ENCODE results near the gene SLC6A3. TPM values are rescaled to one million over a fixed set of nuclear protein-coding genes. Genes with fewer than 3 reads are reported as not detected.

The SLC6A3 gene
- total RNA-seq, 2 experiments from 2014 or later, result not detected

DNA sequence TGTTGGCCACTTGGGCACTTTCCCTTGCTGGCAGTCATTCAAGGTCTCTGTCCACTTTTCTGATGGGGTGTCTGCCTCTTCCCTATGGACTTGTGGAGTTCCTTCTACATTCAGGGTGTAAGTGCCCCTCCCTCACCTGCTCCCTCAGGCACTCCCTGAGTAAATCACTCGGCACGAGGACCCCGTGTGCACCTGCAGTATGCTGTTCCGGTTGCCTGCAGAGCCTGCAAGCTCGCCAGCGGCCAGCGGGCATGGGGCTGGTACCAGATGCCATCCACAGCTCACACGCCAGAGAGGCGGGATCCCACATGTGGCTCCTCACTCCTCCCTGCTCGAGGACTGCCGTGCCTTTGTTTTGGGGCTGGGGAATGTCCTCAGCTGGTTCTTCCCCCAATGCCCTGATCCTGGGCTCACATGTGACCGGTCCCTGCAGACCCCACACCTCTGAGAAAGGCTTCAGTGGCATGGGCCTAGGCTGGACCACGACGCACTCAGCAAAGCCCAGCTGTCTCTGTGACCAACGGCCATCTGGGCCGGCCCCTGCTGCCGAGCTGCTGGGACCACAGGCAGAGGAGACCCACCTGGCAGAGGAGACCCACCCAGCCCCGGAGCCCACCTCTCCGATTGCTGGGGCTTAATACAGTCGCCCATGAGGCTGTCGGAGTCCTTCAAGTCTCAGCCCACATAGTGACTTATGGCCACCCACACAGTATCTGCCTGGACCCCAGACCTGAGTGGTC lies 54.2 kb downstream of the SLC6A3 start:
- Mint-ChIP-seq H3K4me1 (ENCODE audit: low read depth) (peaks cover 9% of the 10 kb centered on the region), H3K36me3 (ENCODE audit: low read depth) (no peaks in the 10 kb centered on the region), H3K9me3 (no peaks in the 10 kb centered on the region), H3K27me3 (ENCODE audit: low read depth) (peaks cover 11% of the 10 kb centered on the region), H3K27ac (no peak overlapping the region), H3K4me3 (no peak overlapping the region)
- no peak for DNase-seq
- CTCF ChIA-PET, result no interaction called here
- intact Hi-C loops (cut with micrococcal nuclease), result no loop called here

DNA sequence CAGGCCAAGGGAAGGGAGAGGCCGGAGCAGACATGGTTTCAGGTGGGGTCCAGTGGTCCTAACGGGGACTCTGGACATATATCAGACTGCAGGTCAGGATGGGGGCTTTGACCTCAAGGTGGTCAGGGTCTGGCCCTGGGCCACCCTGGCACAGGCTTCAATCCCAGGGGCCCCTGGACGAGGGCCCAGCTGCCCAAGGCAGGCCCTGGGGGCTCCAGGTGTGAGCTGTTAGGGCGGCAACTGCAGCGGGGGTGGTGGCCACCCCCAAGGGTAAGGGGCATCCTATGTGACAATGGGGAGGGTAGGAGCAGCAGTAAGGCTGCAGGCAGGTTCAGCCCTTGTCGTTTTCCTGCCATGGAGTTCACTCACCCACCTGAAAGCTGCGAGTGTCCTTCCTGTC lies 54.9 kb downstream of the SLC6A3 start:
- CTCF ChIA-PET, result no interaction called here
- Mint-ChIP-seq H3K27me3 (ENCODE audit: low read depth) (peaks cover 9% of the 10 kb centered on the region), H3K4me3 (no peak overlapping the region), H3K9me3 (no peaks in the 10 kb centered on the region), H3K4me1 (ENCODE audit: low read depth) (peaks cover 12% of the 10 kb centered on the region), H3K27ac (no peak overlapping the region), H3K36me3 (ENCODE audit: low read depth) (no peaks in the 10 kb centered on the region)
- DNase-seq, result no peak
- intact Hi-C loops (cut with micrococcal nuclease), result no loop called here

- Mint-ChIP-seq H3K4me1 (ENCODE audit: low read depth) (peaks cover 15% of the 10 kb centered on the region), H3K27me3 (ENCODE audit: low read depth) (no peaks in the 10 kb centered on the region), H3K9me3 (no peaks in the 10 kb centered on the region), H3K36me3 (ENCODE audit: low read depth) (no peaks in the 10 kb centered on the region), H3K27ac (no peak overlapping the region), H3K4me3 (no peak overlapping the region)
- CTCF ChIA-PET, result no interaction called here
- intact Hi-C loops (cut with micrococcal nuclease), result loop anchor here (5.0 kb wide), 2 partner anchors 71 to 414 kb away; partner anchors contain the start of gene NDUFS6
- no peak for DNase-seq
Observed at GRCh38 chr5:1388383-1388967, 56.8 kb downstream of the SLC6A3 start.

DNA sequence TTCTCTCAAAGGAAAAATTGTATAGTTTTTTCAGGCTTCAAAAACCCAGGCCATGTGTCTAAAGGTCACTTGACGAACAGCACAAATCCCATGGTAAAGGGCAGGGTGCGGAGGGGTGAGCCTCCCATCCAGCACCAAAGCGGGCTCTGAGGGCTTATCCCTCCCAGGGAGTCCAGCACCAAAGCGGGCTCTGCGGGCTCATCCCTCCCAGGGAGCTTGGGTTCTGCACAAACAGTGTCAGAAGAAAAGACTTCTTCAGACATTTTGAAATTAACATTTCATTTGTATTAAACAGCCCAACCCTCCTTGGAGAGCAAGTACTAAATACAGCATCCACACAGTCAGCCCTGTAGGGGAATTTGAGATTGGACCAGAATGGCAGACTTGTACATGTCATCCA lies 57.4 kb downstream of the SLC6A3 start:
- H3K9me3 Mint-ChIP-seq, result no peaks in the 10 kb centered on the region

GRCh38 chr5:1387059-1387755 lies 58.0 kb downstream of the SLC6A3 start:
- DNase-seq, result no peak
- CTCF ChIA-PET, result interaction anchor here (1.1 kb wide), 1 partner anchor 257 kb away, joined by 3 read pairs; no protein-coding TSS in a partner anchor
- Mint-ChIP-seq H3K27me3 (ENCODE audit: low read depth) (no peaks in the 10 kb centered on the region), H3K4me3 (peak overlapping the region; percentile 90), H3K36me3 (ENCODE audit: low read depth) (no peaks in the 10 kb centered on the region), H3K4me1 (ENCODE audit: low read depth) (peaks cover 15% of the 10 kb centered on the region), H3K27ac (no peak overlapping the region), H3K9me3 (no peaks in the 10 kb centered on the region)
- intact Hi-C loops (cut with micrococcal nuclease), result loop anchor here (5.0 kb wide), 2 partner anchors 70 to 415 kb away; partner anchors contain the start of gene NDUFS6

More for the DNA sequence above, 57.4 kb downstream of the SLC6A3 start:
- Mint-ChIP-seq H3K27me3 (ENCODE audit: low read depth) (no peaks in the 10 kb centered on the region), H3K4me3 (no peak overlapping the region), H3K36me3 (ENCODE audit: low read depth) (no peaks in the 10 kb centered on the region), H3K4me1 (ENCODE audit: low read depth) (peaks cover 15% of the 10 kb centered on the region), H3K27ac (no peak overlapping the region)
- intact Hi-C loops (cut with micrococcal nuclease), result loop anchor here (5.0 kb wide), 2 partner anchors 71 to 414 kb away; partner anchors contain the start of gene NDUFS6
- CTCF ChIA-PET, result interaction anchor here (1.1 kb wide), 1 partner anchor 257 kb away, joined by 3 read pairs; no protein-coding TSS in a partner anchor
- DNase-seq, result no peak

DNA sequence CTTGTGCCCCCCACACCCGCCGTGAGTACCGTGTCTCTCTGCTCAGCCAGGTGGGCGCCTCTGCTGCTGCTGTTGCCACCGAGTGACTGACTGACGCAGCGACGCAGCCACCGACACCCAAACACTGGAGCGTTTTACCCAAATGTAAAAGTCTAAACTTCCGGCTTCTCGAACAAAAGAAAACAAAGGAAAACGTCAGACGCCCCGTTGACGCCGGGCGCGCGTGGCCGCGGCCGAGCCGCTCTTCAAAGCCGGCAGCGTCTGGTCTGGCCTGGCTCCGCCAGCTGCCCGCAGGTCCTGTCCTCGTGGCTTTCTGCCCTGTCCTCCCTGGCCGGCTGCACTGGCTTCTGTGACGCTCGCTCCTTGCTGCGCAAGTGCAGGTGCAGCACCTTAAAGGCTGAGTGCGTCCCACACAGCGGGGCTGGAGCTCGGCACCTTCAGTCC lies 58.9 kb downstream of the SLC6A3 start:
- peak; percentile 62 for DNase-seq
- Mint-ChIP-seq H3K36me3 (ENCODE audit: low read depth) (no peaks in the 10 kb centered on the region), H3K4me3 (peak overlapping the region; percentile 90), H3K9me3 (no peaks in the 10 kb centered on the region), H3K27ac (peak overlapping the region; percentile 89), H3K4me1 (ENCODE audit: low read depth) (peaks cover 15% of the 10 kb centered on the region), H3K27me3 (ENCODE audit: low read depth) (no peaks in the 10 kb centered on the region)
- intact Hi-C loops (cut with micrococcal nuclease), result loop anchor here (1.0 to 5.0 kb wide), 4 partner anchors 41 to 416 kb away; partner anchors contain the start of genes CLPTM1L and NDUFS6
- CTCF ChIA-PET, result interaction anchor here (1.2 kb wide), 1 partner anchor 259 kb away, joined by 3 read pairs; no protein-coding TSS in a partner anchor

DNA sequence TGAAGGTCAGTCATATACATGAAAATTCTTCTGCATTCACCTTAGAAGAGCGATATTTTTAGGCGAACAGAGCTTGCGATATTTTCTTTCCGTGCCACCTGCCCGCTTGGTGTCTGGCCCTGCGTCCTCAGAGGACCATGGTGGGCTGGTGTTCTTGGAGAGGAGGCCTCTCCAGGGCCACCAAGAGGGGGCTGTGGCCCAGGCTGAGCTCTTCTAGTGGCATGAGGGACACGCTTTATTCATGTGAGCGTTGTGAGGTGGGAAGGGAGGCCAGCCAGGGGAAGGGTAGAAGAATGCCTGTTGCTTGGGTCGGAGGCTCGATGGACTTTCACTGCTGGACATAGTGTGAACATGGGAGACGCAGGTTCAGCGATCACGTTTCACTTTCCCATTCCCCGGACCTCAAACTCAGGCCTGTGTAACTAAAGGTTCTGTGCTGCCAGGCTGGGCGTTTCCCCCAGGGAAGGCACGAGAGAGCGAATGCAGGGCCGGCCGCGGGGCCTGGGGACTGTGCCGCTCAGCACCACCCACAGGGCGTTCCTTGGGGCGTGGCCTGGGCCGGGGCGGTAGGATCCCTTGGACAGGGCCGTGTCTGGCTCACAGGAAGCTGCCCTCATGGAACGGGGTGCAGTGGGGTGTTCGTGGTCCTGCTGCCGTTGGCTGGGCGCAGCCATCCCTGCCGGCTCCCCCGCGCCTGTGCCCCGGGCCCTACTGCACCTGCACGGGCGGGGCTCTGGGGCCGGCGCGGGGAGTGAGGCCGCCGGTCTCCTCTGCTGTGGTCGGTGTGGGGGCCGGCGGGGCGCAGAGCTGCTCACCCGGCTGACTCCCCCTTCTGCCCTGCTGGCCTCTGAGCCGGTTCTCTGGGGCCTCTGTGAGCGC lies 59.6 kb downstream of the SLC6A3 start:
- no peaks in the 10 kb centered on the region for H3K9me3 Mint-ChIP-seq
- no peaks in the 10 kb centered on the region for H3K27me3 Mint-ChIP-seq (ENCODE audit: low read depth)
- CTCF ChIA-PET, result interaction anchor here (0.6 to 1.2 kb wide), 3 partner anchors 257 to 268 kb away, joined by 3 read pairs; no protein-coding TSS in a partner anchor
- peaks cover 15% of the 10 kb centered on the region for H3K4me1 Mint-ChIP-seq (ENCODE audit: low read depth)
- no peaks in the 10 kb centered on the region for H3K36me3 Mint-ChIP-seq (ENCODE audit: low read depth)
- H3K27ac Mint-ChIP-seq, result peak overlapping the region; percentile 89
- peak overlapping the region; percentile 90 for H3K4me3 Mint-ChIP-seq
- intact Hi-C loops (cut with micrococcal nuclease), result loop anchor here (1.0 to 5.0 kb wide), 5 partner anchors 40 to 417 kb away; partner anchors contain the start of genes CLPTM1L and NDUFS6
- peak; percentile 85 for DNase-seq

GRCh38 chr5:1384521-1384920 lies 60.7 kb downstream of the SLC6A3 start:
- Mint-ChIP-seq H3K4me3 (no peak overlapping the region), H3K36me3 (ENCODE audit: low read depth) (no peaks in the 10 kb centered on the region), H3K9me3 (no peaks in the 10 kb centered on the region), H3K27me3 (ENCODE audit: low read depth) (no peaks in the 10 kb centered on the region), H3K4me1 (ENCODE audit: low read depth) (peaks cover 18% of the 10 kb centered on the region), H3K27ac (no peak overlapping the region)
- intact Hi-C loops (cut with micrococcal nuclease), result no loop called here
- DNase-seq, result no peak
- CTCF ChIA-PET, result interaction anchor here (1.2 kb wide), 1 partner anchor 269 kb away, joined by 3 read pairs; no protein-coding TSS in a partner anchor

DNA sequence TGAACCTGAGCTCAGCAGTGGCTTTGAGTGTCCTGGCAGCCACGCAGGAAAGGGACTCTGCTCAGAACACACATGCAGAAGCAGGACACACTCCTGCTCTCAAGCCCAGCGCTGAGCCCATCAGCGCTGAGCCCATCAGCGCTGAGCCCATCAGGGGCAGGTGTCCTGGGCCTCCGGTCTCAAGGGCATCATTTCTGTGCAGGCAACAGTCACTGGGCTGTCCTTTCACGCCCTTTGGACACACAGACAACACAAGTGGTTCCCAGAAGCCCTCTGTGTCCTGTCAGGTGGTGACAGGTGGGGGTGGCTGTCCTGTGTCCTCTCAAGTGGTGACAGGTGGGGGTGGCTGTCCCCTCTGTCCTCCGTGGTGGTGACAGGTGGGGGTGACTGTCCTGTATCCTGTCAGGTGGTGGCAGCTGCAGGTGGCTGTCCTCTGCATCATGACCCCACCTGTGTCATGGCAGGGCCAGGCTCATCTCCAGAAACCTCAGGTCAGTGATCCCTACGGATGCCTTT lies 61.3 kb downstream of the SLC6A3 start:
- DNase-seq, result no peak
- no peaks in the 10 kb centered on the region for H3K36me3 Mint-ChIP-seq (ENCODE audit: low read depth)
- no peaks in the 10 kb centered on the region for H3K9me3 Mint-ChIP-seq
- no peak overlapping the region for H3K27ac Mint-ChIP-seq
- CTCF ChIA-PET, result interaction anchor here (1.4 kb wide), 1 partner anchor 261 kb away, joined by 4 read pairs; no protein-coding TSS in a partner anchor
- no peak overlapping the region for H3K4me3 Mint-ChIP-seq
- intact Hi-C loops (cut with micrococcal nuclease), result no loop called here
- H3K4me1 Mint-ChIP-seq (ENCODE audit: low read depth), result peaks cover 18% of the 10 kb centered on the region
- H3K27me3 Mint-ChIP-seq (ENCODE audit: low read depth), result no peaks in the 10 kb centered on the region

- CTCF ChIA-PET, result interaction anchor here (1.4 kb wide), 1 partner anchor 262 kb away, joined by 4 read pairs; no protein-coding TSS in a partner anchor
- DNase-seq, result no peak
- Mint-ChIP-seq H3K27ac (no peak overlapping the region), H3K4me3 (no peak overlapping the region), H3K36me3 (ENCODE audit: low read depth) (no peaks in the 10 kb centered on the region), H3K9me3 (no peaks in the 10 kb centered on the region), H3K27me3 (ENCODE audit: low read depth) (no peaks in the 10 kb centered on the region), H3K4me1 (ENCODE audit: low read depth) (peaks cover 18% of the 10 kb centered on the region)
- intact Hi-C loops (cut with micrococcal nuclease), result no loop called here
Observed at GRCh38 chr5:1383344-1383743, 61.9 kb downstream of the SLC6A3 start.

- intact Hi-C loops (cut with micrococcal nuclease), result no loop called here
- Mint-ChIP-seq H3K4me1 (ENCODE audit: low read depth) (peaks cover 16% of the 10 kb centered on the region), H3K36me3 (ENCODE audit: low read depth) (no peaks in the 10 kb centered on the region), H3K27ac (no peak overlapping the region), H3K27me3 (ENCODE audit: low read depth) (no peaks in the 10 kb centered on the region), H3K4me3 (no peak overlapping the region), H3K9me3 (no peaks in the 10 kb centered on the region)
- no peak for DNase-seq
- CTCF ChIA-PET, result no interaction called here
Observed at GRCh38 chr5:1382248-1382700, 63.0 kb downstream of the SLC6A3 start.

Data from activated naive CD4-positive, alpha-beta T cell treated with anti-CD3 and anti-CD28 coated beads for 36 hours (primary cell).